ENCODE data around the gene MEI4. TPM values are rescaled to one million over a fixed set of nuclear protein-coding genes. Genes with fewer than 3 reads are reported as not detected.

MEI4 gene
- total RNA-seq, 1 donor from 2014 or later, result 1.0 TPM

GRCh38 chr6:77906070-77906469 is 253.2 kb downstream of the MEI4 start:
- Histone ChIP-seq H3K27me3 (no peaks in the 10 kb centered on the region), H3K36me3 (no peaks in the 10 kb centered on the region), H3K79me2 (ENCODE audit: low read depth) (no peaks in the 10 kb centered on the region), H3K9ac (no peak overlapping the region), H2AFZ (replicated peaks) (no peak overlapping the region), H3F3A (ENCODE audit: low read depth) (no peaks in the 10 kb centered on the region), H3K4me1 (no peaks in the 10 kb centered on the region), H3K27ac (no peak overlapping the region), H4K20me1 (ENCODE audit: low read depth) (no peaks in the 10 kb centered on the region), H3K9me3 (ENCODE audit: low read depth) (no peaks in the 10 kb centered on the region), H3K4me3 (no peak overlapping the region), H3K4me2 (no peak overlapping the region)
- no peak overlapping the region for H3K27ac Mint-ChIP-seq
- H3K36me3 Mint-ChIP-seq, result no peaks in the 10 kb centered on the region
- no peak for DNase-seq (ENCODE audit: low spot score)
- no peaks in the 10 kb centered on the region for H3K27me3 Mint-ChIP-seq (ENCODE audit: insufficient read depth, low read depth)
- peaks cover 3% of the 10 kb centered on the region for H3K9me3 Mint-ChIP-seq
- no peak for TF ChIP-seq EZH2phosphoT487 (IDR thresholded peaks at IDR 0.05)
- no peaks in the 10 kb centered on the region for H3K4me1 Mint-ChIP-seq
- H3K4me3 Mint-ChIP-seq, result no peak overlapping the region

DNA sequence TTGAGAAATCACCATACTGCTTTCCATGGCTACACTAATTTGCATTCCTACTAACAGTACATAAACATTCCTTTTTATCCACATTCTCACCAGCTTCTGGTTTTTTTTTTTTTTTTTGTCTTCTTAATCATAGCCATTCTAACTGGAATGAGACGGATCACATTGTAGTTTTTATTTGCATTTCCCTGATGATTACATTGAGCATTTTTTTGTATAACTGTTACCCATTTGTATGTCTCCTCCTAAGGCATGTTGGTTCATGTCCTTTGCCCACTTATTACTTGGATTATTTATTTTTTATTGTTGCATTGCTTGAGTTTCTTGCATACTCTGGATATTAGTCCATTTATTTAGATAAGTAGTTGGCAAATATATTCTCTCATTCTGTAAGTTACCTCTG is 258.0 kb downstream of the MEI4 start:
- Histone ChIP-seq H3K27ac (no peak overlapping the region), H3K36me3 (no peaks in the 10 kb centered on the region), H3K27me3 (no peaks in the 10 kb centered on the region), H2AFZ (replicated peaks) (no peak overlapping the region), H3K9me3 (ENCODE audit: low read depth) (no peaks in the 10 kb centered on the region), H3F3A (ENCODE audit: low read depth) (no peaks in the 10 kb centered on the region), H3K9ac (no peak overlapping the region), H4K20me1 (ENCODE audit: low read depth) (no peaks in the 10 kb centered on the region), H3K79me2 (ENCODE audit: low read depth) (no peaks in the 10 kb centered on the region), H3K4me1 (no peaks in the 10 kb centered on the region), H3K4me2 (no peak overlapping the region), H3K4me3 (no peak overlapping the region)
- H3K27me3 Mint-ChIP-seq (ENCODE audit: insufficient read depth, low read depth), result no peaks in the 10 kb centered on the region
- DNase-seq (ENCODE audit: low spot score), result no peak
- TF ChIP-seq, protein P1, sequence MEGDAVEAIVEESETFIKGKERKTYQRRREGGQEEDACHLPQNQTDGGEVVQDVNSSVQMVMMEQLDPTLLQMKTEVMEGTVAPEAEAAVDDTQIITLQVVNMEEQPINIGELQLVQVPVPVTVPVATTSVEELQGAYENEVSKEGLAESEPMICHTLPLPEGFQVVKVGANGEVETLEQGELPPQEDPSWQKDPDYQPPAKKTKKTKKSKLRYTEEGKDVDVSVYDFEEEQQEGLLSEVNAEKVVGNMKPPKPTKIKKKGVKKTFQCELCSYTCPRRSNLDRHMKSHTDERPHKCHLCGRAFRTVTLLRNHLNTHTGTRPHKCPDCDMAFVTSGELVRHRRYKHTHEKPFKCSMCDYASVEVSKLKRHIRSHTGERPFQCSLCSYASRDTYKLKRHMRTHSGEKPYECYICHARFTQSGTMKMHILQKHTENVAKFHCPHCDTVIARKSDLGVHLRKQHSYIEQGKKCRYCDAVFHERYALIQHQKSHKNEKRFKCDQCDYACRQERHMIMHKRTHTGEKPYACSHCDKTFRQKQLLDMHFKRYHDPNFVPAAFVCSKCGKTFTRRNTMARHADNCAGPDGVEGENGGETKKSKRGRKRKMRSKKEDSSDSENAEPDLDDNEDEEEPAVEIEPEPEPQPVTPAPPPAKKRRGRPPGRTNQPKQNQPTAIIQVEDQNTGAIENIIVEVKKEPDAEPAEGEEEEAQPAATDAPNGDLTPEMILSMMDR (IDR thresholded peaks at IDR 0.05), result no peak
- TF ChIP-seq EZH2 (IDR thresholded peaks at IDR 0.05) (no peak), EZH2phosphoT487 (IDR thresholded peaks at IDR 0.05) (no peak)
- H3K4me3 Mint-ChIP-seq, result no peak overlapping the region
- no peak overlapping the region for H3K27ac Mint-ChIP-seq
- H3K36me3 Mint-ChIP-seq, result no peaks in the 10 kb centered on the region
- H3K4me1 Mint-ChIP-seq, result no peaks in the 10 kb centered on the region
- H3K9me3 Mint-ChIP-seq, result no peaks in the 10 kb centered on the region

DNA sequence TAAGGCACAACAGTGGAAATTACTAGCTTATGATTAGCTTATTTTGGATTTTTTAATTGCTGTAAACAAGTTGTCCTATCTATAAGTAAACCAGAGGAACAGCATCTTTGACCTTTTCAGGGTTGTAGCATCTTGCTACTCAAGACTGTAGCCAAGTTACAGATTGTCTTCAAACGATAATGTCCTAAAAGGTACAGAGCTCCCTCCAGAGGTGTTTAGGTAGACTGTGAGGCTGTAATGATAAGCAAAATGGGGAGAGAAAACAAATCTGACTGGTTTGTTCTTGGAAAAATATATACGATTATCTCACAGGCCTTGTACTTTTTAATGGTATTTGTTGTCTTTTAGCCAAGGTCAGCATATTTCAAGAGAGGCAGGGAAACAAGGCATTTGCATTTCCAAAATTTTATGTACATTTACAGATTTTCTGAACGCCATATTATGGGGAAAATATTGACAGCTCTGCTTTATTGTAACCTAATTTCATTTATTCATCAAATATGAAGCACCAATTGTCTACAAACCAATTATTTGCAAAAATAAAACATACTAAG is 273.4 kb downstream of the MEI4 start:
- no peaks in the 10 kb centered on the region for H4K20me1 ChIP-seq (ENCODE audit: low read depth)
- H3K36me3 ChIP-seq, result no peaks in the 10 kb centered on the region
- H3K36me3 Mint-ChIP-seq, result no peaks in the 10 kb centered on the region
- H3K4me3 ChIP-seq, result no peak overlapping the region
- H3F3A ChIP-seq (ENCODE audit: low read depth), result no peaks in the 10 kb centered on the region
- no peak overlapping the region for H3K27ac ChIP-seq
- no peak overlapping the region for H2AFZ ChIP-seq (replicated peaks)
- peak; percentile 60 for DNase-seq (ENCODE audit: low spot score)
- no peak overlapping the region for H3K9ac ChIP-seq
- H3K27me3 ChIP-seq, result no peaks in the 10 kb centered on the region
- H3K9me3 Mint-ChIP-seq, result no peaks in the 10 kb centered on the region
- H3K9me3 ChIP-seq (ENCODE audit: low read depth), result no peaks in the 10 kb centered on the region
- no peaks in the 10 kb centered on the region for H3K27me3 Mint-ChIP-seq (ENCODE audit: insufficient read depth, low read depth)
- no peaks in the 10 kb centered on the region for H3K4me1 Mint-ChIP-seq
- H3K4me2 ChIP-seq, result no peak overlapping the region
- TF ChIP-seq, protein P1 (IDR thresholded peaks at IDR 0.05), result peak; percentile 67
- TF ChIP-seq EZH2 (IDR thresholded peaks at IDR 0.05) (no peak), EZH2phosphoT487 (IDR thresholded peaks at IDR 0.05) (no peak)
- H3K4me1 ChIP-seq, result no peaks in the 10 kb centered on the region
- no peak overlapping the region for H3K27ac Mint-ChIP-seq
- no peaks in the 10 kb centered on the region for H3K79me2 ChIP-seq (ENCODE audit: low read depth)
- no peak overlapping the region for H3K4me3 Mint-ChIP-seq

DNA sequence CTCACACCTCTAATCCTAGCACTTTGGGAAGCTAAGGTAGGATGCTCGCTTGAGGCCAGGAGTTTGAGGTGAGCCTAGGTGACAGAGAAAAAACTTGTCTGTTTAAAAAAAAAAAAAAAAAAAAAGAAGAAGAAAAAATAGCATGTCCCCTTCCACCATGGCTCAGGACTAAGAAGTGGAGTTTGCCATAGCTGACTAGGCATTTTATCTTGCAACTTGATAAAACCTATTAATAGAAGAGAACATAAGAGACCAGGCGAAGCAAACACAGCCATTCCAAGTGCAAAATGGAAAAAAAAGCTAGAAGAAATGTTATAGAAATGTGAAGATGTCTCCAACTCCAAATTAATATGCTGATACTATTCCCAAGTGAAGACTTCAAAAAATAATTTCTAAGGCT is 277.5 kb downstream of the MEI4 start:
- H3F3A ChIP-seq (ENCODE audit: low read depth), result no peaks in the 10 kb centered on the region
- H3K4me3 ChIP-seq, result no peak overlapping the region
- no peaks in the 10 kb centered on the region for H3K36me3 ChIP-seq
- no peak overlapping the region for H3K9ac ChIP-seq
- Mint-ChIP-seq H3K4me3 (no peak overlapping the region), H3K27ac (no peak overlapping the region), H3K9me3 (no peaks in the 10 kb centered on the region), H3K27me3 (ENCODE audit: insufficient read depth, low read depth) (no peaks in the 10 kb centered on the region), H3K4me1 (no peaks in the 10 kb centered on the region), H3K36me3 (no peaks in the 10 kb centered on the region)
- no peak overlapping the region for H3K27ac ChIP-seq
- no peak for TF ChIP-seq EZH2phosphoT487 (IDR thresholded peaks at IDR 0.05)
- TF ChIP-seq EZH2 (IDR thresholded peaks at IDR 0.05), result no peak
- TF ChIP-seq, protein P1 (IDR thresholded peaks at IDR 0.05), result no peak
- no peaks in the 10 kb centered on the region for H4K20me1 ChIP-seq (ENCODE audit: low read depth)
- no peak overlapping the region for H3K4me2 ChIP-seq
- DNase-seq (ENCODE audit: low spot score), result no peak
- H3K4me1 ChIP-seq, result no peaks in the 10 kb centered on the region
- H3K9me3 ChIP-seq (ENCODE audit: low read depth), result no peaks in the 10 kb centered on the region
- no peak overlapping the region for H2AFZ ChIP-seq (replicated peaks)
- H3K79me2 ChIP-seq (ENCODE audit: low read depth), result no peaks in the 10 kb centered on the region
- no peaks in the 10 kb centered on the region for H3K27me3 ChIP-seq

Measured in neural progenitor cell (in vitro differentiated cells).